H1 (cell line): Measurements from ENCODE around the gene R3HDML. TPM values are rescaled to one million over a fixed set of nuclear protein-coding genes. Genes with fewer than 3 reads are reported as not detected.

Experiments
- ASH2L ChIP-seq: fragments of 200-600, 300-600 bp; sonication (generic); IDR thresholded peaks from one replicate; pipeline ENCODE4 v1.7.1; 2017; ENCODE audit warnings: low read length
- ATF3 ChIP-seq: IDR thresholded peaks from 2 replicates; pipeline ENCODE4 v1.6.1; 2011; ENCODE audit warnings: low read depth, mild to moderate bottlenecking, low read length; ENCODE audit not compliant: insufficient read depth
- BACH1 ChIP-seq: IDR thresholded peaks from 2 replicates; pipeline ENCODE4 v1.6.1; 2012; ENCODE audit warnings: low read length, improper control_type of control experiment
- BCL11A ChIP-seq, 2 experiments: IDR thresholded peaks; one replicate each; pipeline ENCODE4 v1.6.1; 2011; ENCODE audit warnings: low read depth in 2 of 2, low read length in 2 of 2, mild to moderate bottlenecking in 2 of 2
- CBX8 ChIP-seq: fragments of 300-800, 300-1000 bp; sonication (generic); IDR thresholded peaks from 2 replicates; pipeline ENCODE4 v1.7.1; 2016; ENCODE audit warnings: low read depth, low read length, borderline replicate concordance
- CEBPB ChIP-seq: IDR thresholded peaks from 2 replicates; pipeline ENCODE4 v1.6.1; 2012; ENCODE audit warnings: low read depth, low read length
- CHD1 ChIP-seq: IDR thresholded peaks from 2 replicates; pipeline ENCODE4 v1.6.1; 2012; ENCODE audit warnings: low read depth, low read length, improper control_type of control experiment
- CTCF ChIP-seq, 3 experiments: IDR thresholded peaks; 1 replicate in 2 of 3; 2 replicates in 1 of 3; pipeline versions ENCODE4 v1.5.1 to v1.6.1; 2011; ENCODE audit warnings: low read length in 3 of 3, mild to moderate bottlenecking in 3 of 3, inconsistent platforms in 2 of 3, low read depth in 1 of 3, moderate library complexity in 1 of 3; ENCODE audit not compliant: insufficient read depth in 1 of 3; ENCODE audit errors: control extremely low read depth in 1 of 3
- EGR1 ChIP-seq: IDR thresholded peaks from 2 replicates; pipeline ENCODE4 v1.6.1; 2011; ENCODE audit warnings: low read depth, low read length, borderline replicate concordance
- FOSL1 ChIP-seq: IDR thresholded peaks from 2 replicates; pipeline ENCODE4 v1.6.1; 2011; ENCODE audit warnings: mild to moderate bottlenecking, low read depth, low read length, moderate library complexity; ENCODE audit not compliant: insufficient read depth
- GTF2F1 ChIP-seq: IDR thresholded peaks from 2 replicates; pipeline ENCODE4 v1.6.1; 2012; ENCODE audit warnings: low read depth, low read length, improper control_type of control experiment, borderline replicate concordance
- JUN ChIP-seq: IDR thresholded peaks from 2 replicates; pipeline ENCODE4 v1.6.1; 2011; ENCODE audit warnings: low read depth, mild to moderate bottlenecking, improper control_type of control experiment, low read length
- MAFK ChIP-seq: IDR thresholded peaks from 2 replicates; pipeline ENCODE4 v1.6.1; 2012; ENCODE audit warnings: low read depth, mild to moderate bottlenecking, improper control_type of control experiment, low read length
- PHF8 ChIP-seq: fragments of 200-600 bp; sonication (generic); conservative IDR thresholded peaks from 2 replicates; pipeline ENCODE4 v1.7.1; 2012; ENCODE audit warnings: low read depth, mild to moderate bottlenecking, inconsistent platforms, low read length, moderate library complexity
- SIRT6 ChIP-seq: IDR thresholded peaks from one replicate; pipeline ENCODE4 v1.7.1; 2012; ENCODE audit warnings: low read length, inconsistent platforms
- SIX5 ChIP-seq: IDR thresholded peaks from 2 replicates; pipeline ENCODE4 v1.6.1; 2011; ENCODE audit warnings: mild to moderate bottlenecking, low read depth, low read length
- SP4 ChIP-seq: IDR thresholded peaks from 2 replicates; pipeline ENCODE4 v1.6.1; 2012; ENCODE audit warnings: low read length, inconsistent platforms
- SRF ChIP-seq: IDR thresholded peaks from 2 replicates; pipeline ENCODE4 v1.6.1; 2011; ENCODE audit warnings: mild to moderate bottlenecking, low read depth, low read length, moderate library complexity
- TAF1 ChIP-seq: IDR thresholded peaks from 2 replicates; pipeline ENCODE4 v1.6.1; 2011; ENCODE audit warnings: mild to moderate bottlenecking, low read depth, low read length
- TBP ChIP-seq: IDR thresholded peaks from 2 replicates; pipeline ENCODE4 v1.6.1; 2011; ENCODE audit warnings: low read depth, low read length, improper control_type of control experiment
- TCF12 ChIP-seq: IDR thresholded peaks from 2 replicates; pipeline ENCODE4 v1.6.1; 2011; ENCODE audit warnings: low read depth, mild to moderate bottlenecking, low read length
- YY1 ChIP-seq: IDR thresholded peaks from 2 replicates; pipeline ENCODE4 v1.6.1; 2011; ENCODE audit warnings: low read depth, mild to moderate bottlenecking, low read length
- ZNF274 ChIP-seq: IDR thresholded peaks from 2 replicates; pipeline ENCODE4 v1.7.0; 2012; ENCODE audit warnings: low read length, borderline replicate concordance; ENCODE audit errors: extremely low read depth
- polyA plus RNA-seq, 7 experiments: library from polyadenylated mRNA; depleted of rRNA in 3 of 7; stranded (reverse) in 5 of 7; unstranded in 2 of 7; fragments of >200 nt in 5 of 7; fragments of 200-250 nt in 2 of 7; gene quantifications; 1 replicate in 5 of 7; 2 replicates in 1 of 7; 4 replicates in 1 of 7; pipeline versions ENCODE4 v1.2.1 to v1.2.3, GENCODE V29; 2011 to 2013; ENCODE audit warnings: missing spikeins in 2 of 7, mixed read lengths in 2 of 7
- total RNA-seq: library from RNA; stranded (reverse); fragmentation: NEBNext Ultra II Directional; extraction: Animal tissue kit (Norgen Biotek cat#: 25700); gene quantifications from 2 replicates; pipeline ENCODE4 v1.2.1, GENCODE V29; 2021

The R3HDML gene
- total and polyA plus RNA-seq, 2 of the 8 experiments (the other 6 are each of a cell fraction or from before 2014, with no cell fraction given): not detected

- TF ChIP-seq CTCF (IDR thresholded peaks at IDR 0.05; ENCODE audit: control extremely low read depth in 1 of 3, insufficient read depth in 1 of 3, low read depth in 1 of 3, low read length in 3 of 3) (no peak), MAFK (no peak), PHF8 (no peak), TAF1 (no peak), ATF3 (no peak), SRF (no peak), BACH1 (no peak), SP4 (no peak), BCL11A (IDR thresholded peaks at IDR 0.05; ENCODE audit: low read depth in 2 of 2, low read length in 2 of 2) (no peak), TBP (no peak), YY1 (peak; percentile 3; the same call in 1 of the 2 replicates), CEBPB (no peak), CBX8 (no peak), GTF2F1 (no peak), JUN (no peak), SIRT6 (no peak), CHD1 (no peak), ZNF274 (no peak), EGR1 (peak; percentile 79), FOSL1 (0 out of 2 replicates have a peak, but pooled peaks have one; percentile 29), SIX5 (no peak), TCF12 (peak; percentile 98), ASH2L (peak; percentile 76)
These were observed 10.3 kb upstream of the R3HDML start (continued) for GRCh38 chr20:44326391-44327159.
